ENCODE measurements around the gene ACRBP.

ACRBP gene

GRCh38 chr12:6647083-6647604 lies at the start of gene ACRBP:
Gene ACRBP, minus strand, starts transcription at chr12:6647432. Its CDS starts 66 bp downstream, at chr12:6647366.
- peak; percentile 86 for DNase-seq (ENCODE audit: low spot score)

DNA sequence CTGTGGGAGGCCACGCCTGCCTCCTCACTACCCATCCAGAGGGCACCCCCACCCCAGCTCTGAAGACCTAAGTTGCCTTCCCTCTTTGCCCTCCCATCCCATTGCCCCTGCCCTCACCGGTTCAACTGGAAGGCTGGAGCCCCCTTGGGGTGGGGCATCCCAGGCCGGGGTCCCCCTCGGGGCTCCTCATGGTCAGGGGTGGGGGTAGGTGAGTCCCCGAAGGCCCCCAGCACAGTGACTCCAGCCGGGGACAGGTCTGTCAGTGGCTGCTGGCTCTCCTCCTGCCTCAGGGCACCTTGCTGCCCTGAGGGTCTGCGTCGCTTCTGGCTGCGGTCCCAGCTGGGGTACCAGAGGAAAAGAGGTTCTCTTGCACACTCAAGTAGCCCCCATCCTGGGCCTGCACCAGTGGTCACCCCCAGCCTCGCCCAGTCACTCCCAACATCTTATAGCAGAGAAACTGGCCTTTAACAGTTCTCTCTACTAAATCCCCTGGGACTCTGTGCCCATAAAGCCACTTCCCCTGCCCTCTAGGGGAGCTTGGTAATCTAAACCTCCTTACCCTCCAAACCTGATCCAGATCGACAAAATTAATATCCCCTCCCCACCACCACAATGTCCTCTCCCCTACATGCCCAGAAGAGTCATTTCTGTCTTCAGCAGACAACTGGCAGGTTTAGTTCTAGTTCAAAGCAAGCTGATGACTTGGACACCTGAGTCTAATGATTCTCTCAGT lies 48.2 kb upstream of the ACRBP start:
- DNase-seq (ENCODE audit: low spot score) = no peak

DNA sequence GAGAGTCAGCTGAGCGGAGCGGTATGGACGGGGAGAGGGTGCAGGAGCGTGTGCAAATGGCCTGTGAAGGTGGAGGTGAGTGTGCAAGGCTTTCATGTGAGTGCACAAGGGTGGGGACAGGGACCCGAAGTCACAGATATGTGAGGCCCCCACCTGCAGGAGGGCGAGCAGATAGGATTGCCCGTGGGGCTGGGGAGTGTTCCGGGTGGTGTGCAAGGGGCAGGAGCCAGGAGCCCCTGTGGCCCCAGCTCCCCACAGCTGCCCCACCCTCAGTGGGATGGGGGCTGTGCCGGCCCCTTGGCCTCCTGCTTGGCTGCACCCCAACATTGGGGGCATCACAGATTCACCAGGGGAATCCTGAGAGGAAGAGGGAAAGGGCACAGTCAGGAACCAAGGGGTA lies 47.5 kb upstream of the ACRBP start:
- DNase-seq (ENCODE audit: low spot score) = no peak

DNA sequence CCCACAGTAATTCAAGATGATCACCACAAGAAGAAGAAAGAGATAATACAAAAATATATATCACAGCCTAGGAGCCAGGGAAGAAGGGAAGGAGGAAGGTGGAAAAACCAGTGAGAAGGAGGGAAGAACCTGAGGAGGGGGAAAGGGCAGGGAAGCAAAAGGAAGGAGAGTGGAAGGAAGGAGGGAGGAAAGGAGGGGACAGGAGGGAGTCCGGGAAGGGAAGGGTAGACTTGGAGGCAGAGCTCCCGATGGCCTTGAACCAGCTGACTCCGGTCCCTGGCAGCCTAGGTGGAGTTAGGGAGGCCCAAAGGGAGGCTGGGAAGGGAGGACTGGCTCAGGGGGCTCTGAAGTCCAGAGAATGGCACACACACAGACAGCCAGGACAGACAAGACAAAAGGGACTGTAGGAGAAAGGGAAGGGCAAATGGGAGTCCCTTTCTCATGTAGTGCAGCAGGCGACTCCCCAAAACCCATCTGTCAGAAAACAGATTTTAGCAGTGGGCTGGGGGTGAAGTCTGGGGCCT lies 46.7 kb upstream of the ACRBP start:
- DNase-seq (ENCODE audit: low spot score) = no peak

DNA sequence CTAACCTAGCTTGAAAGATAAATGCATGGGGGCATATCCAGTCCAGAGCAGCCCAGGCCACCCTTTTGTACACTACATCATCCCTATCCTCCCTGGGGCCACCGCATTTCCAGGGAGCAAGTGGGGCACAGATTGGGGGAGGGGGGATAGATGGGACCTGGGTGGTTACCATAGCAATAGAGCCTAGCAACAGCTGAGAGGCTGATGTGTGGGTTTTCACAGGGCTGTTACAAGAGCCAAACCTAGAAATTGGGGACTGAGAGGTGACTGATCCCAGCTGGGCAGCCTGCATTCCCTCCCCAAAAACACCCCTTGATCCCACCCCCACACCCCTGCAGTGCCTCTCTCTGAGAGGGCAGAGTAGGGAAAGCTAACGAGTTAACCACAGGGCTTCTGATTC lies 45.7 kb upstream of the ACRBP start:
- no peak for DNase-seq (ENCODE audit: low spot score)

- DNase-seq (ENCODE audit: low spot score) = no peak
These were observed 44.2 kb upstream of the ACRBP start for GRCh38 chr12:6691473-6691872.

DNA sequence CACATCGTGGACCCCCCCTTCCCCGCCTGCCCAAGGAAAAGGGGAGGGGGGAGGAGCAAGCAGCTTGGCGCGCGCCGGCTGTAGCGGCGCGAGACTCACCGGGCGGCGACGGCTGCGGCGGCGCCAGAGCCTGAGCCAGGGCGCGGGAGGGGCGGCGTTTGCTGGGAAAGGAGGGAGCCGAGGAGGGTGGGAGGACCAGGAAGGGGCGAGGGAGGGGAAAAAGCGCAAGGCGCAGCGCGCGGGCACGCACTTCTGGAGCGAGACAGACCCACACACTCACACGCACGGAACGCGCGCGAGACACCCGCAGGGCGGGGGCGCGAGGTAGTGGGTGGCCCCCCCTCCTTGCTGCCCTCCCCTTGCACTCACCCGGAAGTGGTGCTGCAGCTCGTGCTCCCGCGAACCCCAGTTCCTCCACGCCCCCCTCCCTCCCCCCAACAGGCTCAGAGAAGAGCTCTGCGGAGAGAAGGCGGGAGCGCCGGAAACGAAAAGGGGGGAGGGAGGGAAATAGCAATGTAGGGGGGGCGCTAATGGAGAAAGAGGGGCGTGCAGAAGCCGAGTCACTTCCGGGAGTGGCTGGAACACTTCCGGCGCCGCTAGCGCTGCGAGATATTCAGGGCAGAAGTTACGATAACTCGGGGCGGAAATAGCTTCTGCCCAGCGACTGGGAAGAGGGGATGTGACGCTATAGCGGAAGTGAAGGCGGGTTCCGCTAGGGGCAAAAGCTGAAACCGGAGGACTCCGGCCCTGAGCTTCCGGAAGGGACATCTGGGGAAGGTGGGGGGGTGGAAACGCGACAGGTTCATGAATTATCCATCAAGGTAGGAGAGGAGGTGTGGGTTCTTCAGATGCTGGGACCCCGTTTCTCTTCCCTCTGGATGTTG lies 42.0 kb upstream of the ACRBP start, which contains the start of gene ZNF384:
TSS of gene ZNF384 (minus strand) at position 377 of the 884 bp plus-strand sequence. CDS start 9,855 bp downstream, outside the sequence.
- peak; percentile 100 for DNase-seq (ENCODE audit: low spot score)

- DNase-seq (ENCODE audit: low spot score) = no peak
These were observed 41.3 kb upstream of the ACRBP start for GRCh38 chr12:6688543-6688998.

- DNase-seq (ENCODE audit: low spot score) = no peak
These were observed 38.6 kb upstream of the ACRBP start for GRCh38 chr12:6685814-6686213.

DNA sequence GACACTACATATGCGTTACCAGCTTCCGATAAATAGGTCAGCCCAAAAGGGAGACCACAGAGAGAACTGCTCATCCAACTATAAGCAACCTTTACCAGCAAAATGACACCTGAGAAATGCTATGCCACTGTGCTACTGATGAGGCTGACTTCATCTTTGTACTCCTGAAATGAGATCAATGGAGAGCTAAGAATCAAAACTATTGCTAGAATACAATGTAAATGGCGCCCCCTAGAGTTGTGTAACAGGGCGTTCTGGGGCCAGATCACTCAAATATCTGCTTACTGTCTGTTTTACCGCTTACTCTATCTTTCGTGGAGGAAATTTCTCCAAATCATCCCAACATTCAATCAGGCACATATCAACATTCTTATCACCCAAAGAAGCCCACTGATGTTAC lies 37.4 kb upstream of the ACRBP start:
- DNase-seq (ENCODE audit: low spot score) = peak; percentile 72

GRCh38 chr12:6676962-6677361 lies 29.7 kb upstream of the ACRBP start:
- no peak for DNase-seq (ENCODE audit: low spot score)

- DNase-seq (ENCODE audit: low spot score) = no peak
These were observed 24.9 kb upstream of the ACRBP start for GRCh38 chr12:6672143-6672542.

DNA sequence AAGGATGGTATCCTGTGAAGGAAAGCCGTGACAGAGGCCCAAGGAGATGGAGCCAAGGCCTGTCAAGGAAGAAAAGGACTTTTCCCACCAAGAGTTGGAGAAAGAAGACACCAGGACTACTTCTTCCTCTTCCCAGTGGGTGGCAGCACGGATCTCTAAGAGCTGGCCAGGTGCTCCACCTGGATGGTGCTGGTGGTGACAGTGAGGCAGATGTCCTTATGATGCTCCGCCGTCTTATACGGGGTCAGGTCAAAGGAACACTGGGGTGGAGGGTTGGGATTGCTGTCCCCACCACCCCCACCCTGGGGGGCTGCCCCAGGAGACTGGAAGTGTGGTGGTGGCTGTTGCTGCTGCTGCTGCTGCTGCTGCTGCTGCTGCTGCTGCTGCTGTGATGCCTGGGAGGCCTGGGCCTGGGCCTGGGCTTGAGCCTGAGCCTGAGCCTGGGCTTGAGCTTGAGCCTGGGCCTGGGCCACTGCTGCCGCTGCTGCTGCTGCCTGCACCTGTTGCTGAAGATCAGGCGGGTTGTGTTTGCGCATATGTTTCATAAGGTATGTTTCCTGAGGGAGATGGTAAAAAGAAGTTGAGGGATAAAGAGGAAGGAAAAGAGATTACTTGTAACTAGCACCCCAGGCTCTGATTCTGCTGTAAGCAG lies 20.5 kb upstream of the ACRBP start:
- DNase-seq (ENCODE audit: low spot score) = peak; percentile 43

DNA sequence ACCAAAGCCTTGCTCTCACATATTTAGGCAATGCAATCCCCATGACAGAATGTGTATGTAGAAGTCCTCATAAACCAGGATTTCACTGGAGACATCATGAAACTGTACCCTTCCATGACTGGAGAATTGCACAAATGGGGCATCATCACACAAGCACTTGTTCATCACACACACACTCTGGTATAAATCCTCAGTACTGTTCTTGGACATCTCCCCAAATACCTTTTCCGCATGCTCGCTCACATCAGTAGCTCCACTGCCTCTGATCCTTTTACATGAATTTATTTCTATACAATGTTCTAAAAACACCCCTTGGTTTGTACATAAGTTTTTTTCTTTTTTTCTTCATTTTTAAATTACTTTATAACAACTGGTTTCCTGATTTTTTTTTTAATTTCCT lies 19.0 kb upstream of the ACRBP start:
- DNase-seq (ENCODE audit: low spot score) = no peak

DNA sequence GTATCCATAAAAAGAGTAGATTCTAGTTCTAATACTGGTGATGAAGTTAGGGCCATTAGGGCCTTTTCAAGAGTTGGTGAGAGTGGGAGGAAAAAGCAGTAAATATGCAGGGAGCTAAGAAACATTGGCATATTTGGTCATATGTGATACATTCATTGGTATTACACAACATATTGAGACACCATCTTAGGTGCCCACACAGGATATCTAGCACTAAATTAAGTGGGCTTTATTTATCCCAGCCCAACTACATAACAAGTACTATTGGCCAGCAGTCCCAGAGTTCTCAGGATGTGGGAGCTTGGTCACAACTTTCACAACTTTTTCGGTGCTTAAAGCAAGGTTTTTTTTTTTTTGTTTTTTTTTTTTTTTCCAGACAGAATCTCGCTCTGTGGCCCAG lies 17.7 kb upstream of the ACRBP start:
- no peak for DNase-seq (ENCODE audit: low spot score)

DNA sequence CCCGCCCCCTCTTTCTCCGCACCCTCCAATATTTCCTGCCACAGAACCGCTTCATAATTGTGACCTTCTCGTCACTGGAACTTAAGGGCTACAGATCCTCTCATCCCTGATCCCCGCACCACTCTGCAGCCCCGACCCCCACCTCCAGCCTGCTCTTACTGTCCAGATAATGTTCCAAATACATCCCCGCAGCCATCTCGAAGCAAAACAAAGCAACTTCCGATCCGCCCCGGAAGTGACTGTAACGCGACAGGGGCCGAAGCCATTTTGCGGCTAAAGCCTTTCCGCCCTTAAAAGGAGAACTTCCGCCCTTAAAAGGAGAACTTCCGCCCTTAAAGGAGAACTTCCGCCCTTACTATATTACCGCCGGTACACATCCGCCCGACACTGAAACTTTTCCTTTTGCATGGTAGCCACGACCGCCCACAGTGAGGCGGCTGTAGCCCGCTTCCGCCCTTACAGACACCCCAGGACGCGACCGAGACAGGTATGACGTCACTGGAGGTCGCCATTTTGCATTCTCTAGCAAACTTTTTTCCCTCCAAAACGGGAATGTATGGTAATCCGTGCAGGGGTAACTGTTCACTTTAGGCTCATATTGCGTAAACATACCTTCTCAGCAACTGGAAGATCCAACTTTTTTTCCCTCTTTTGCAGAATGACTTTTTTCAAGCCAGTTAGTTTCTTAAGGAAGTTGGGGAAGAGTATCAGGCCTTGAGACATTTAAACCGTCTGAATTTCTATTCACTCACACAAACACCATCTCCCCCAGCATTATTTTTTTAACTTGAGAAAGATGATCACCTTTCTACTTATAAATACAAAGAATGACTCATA lies 15.9 kb upstream of the ACRBP start, which contains the start of gene ING4:
TSS of gene ING4 (minus strand) at position 214 of the 837 bp plus-strand sequence. CDS start at position 196, 18 bp downstream.
- peak; percentile 100 for DNase-seq (ENCODE audit: low spot score)

DNA sequence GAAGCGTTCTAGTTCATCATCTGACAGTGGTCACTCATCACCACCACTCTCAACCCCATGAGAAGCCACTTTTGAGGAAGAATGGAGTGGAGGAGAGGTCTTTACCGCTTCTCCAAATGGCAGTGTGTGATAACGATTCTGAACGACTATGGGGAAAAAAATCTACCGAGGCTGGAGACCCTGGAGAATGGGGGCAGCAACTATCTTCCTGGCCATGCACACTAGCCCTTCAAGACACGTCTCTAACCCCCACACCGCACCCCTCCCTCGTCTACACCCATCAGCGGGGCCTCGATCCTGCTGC lies 15.3 kb upstream of the ACRBP start:
- DNase-seq (ENCODE audit: low spot score) = no peak

GRCh38 chr12:6653987-6654386 lies 6.8 kb upstream of the ACRBP start:
- DNase-seq (ENCODE audit: low spot score) = no peak

DNA sequence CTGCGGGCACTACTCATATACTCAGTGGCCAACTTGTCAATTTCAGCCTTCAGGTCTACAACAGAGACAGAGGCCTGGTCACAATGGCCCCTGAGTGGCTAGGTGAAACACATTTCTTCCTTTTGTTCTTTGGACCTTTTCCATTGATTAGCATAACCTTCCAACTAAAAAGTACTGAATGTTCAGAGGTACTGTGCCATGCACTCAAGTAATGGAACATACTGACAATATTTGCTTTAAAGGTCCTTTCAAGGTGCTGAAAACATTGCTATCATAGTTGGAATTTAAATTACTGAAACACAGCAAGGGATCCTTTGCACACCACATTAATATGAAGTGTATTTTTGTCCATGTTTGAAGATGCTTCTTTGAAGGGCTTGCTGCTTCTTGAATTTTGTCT lies 6.1 kb upstream of the ACRBP start:
- no peak for DNase-seq (ENCODE audit: low spot score)

DNA sequence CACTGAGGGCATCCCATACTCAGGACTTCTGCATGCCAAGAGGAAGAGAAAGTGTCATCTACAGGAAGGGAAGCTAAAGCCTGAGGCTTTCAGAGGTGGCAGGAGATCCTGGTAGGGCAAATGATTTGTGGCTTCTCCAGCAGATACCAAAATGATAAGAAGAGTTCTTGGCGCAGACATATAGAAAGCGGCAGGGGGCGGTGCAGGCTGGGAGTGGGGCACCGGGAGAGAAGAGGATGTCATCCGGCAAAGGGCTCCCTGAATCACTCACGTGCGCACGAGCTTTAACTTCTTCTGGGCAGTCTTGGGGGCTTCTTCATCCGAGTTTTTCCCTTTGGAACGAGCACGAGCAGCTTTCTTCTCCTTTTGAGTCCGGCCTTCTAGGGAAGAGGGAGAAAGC lies 5.2 kb upstream of the ACRBP start:
- DNase-seq (ENCODE audit: low spot score) = no peak

DNA sequence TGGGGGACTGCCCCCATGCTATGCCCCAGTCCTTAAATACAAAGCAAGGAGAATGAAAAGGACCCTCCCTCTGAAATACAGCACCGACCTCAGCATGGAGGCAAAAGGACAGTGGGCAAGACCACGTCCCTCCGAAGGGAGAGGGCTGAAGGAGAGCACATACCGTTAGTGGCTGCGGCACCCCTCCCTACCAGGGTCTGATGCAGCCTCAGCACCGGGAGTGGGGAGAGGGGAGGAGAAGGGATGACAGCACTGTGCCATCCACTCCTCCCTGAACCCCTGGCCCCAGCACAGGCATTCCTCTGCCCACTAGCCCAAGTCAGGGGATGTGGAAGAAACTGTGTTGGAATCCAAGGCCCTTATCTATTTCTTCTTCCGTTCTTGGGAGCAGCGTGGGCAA lies 3.6 kb upstream of the ACRBP start:
- DNase-seq (ENCODE audit: low spot score) = no peak
